NB4 (cell line): ENCODE data around the gene ATP2A3.
A peak's percentile ranks its signal among the peaks of the same experiment; 100 is the strongest.

Experiments
- DNase-seq: peaks from one replicate; pipeline ENCODE4 v3.0.0; 2010; ENCODE audit warnings: low read depth
- H3K4me3 ChIP-seq: one replicate; pipeline ENCODE4 v1.5.1; 2011; ENCODE audit warnings: mild to moderate bottlenecking, low read depth, low read length, moderate library complexity
- MYC ChIP-seq: IDR thresholded peaks from 2 replicates; pipeline ENCODE4 v1.6.1; 2011; ENCODE audit warnings: low read depth, low read length
- POLR2A ChIP-seq: IDR thresholded peaks from 2 replicates; pipeline ENCODE4 v1.6.1; 2011; ENCODE audit warnings: mild to moderate bottlenecking; ENCODE audit not compliant: insufficient read length; ENCODE audit errors: extremely low read depth
- TF ChIP-seq, protein P1 (sequence below): IDR thresholded peaks from 2 replicates; pipeline ENCODE4 v1.6.1; 2011; ENCODE audit warnings: low read depth, low read length
- TF ChIP-seq, protein P2 (sequence below): IDR thresholded peaks from one replicate; pipeline ENCODE4 v1.5.1; 2012; ENCODE audit warnings: low read depth, low read length

ATP2A3 gene

DNA sequence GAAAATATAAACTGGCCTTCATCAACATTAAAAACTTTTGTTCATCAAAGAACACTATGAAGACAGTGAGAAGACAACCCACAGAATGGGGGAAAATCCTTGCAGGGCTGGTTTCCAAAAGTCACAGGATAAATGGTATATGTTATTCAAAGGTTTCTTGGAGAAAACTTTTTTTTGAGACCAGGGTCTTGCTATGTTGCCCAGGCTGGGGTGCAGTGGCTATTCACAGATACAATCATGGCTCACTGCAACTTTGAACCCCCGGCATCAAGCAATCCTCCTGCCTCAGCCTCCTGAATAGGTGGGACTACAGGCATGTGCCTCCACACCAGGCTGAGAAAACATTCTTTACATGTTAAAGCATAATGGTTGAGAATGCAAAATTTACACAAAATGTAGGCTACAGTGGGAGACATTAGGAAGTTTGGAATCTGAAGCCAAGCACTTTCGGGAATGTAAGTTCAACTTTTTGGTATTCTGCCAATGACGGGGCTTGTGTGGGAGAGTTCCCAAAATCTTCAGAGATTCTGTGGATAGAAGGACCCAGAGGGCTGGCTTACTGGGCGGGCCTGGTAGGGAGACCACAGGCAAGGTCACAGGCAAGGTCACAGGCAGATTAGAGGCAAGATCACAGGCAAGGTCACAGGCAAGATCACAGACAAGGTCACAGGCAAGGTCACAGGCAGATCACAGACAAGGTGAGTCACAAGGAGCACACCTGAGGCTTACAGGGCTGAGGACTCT, 24.2 kb upstream of the ATP2A3 start:
- no peak overlapping the region for H3K4me3 ChIP-seq
- TF ChIP-seq POLR2A (no peak), MYC (no peak)
- TF ChIP-seq, protein P1, sequence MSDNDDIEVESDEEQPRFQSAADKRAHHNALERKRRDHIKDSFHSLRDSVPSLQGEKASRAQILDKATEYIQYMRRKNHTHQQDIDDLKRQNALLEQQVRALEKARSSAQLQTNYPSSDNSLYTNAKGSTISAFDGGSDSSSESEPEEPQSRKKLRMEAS, result no peak
- TF ChIP-seq, protein P2, sequence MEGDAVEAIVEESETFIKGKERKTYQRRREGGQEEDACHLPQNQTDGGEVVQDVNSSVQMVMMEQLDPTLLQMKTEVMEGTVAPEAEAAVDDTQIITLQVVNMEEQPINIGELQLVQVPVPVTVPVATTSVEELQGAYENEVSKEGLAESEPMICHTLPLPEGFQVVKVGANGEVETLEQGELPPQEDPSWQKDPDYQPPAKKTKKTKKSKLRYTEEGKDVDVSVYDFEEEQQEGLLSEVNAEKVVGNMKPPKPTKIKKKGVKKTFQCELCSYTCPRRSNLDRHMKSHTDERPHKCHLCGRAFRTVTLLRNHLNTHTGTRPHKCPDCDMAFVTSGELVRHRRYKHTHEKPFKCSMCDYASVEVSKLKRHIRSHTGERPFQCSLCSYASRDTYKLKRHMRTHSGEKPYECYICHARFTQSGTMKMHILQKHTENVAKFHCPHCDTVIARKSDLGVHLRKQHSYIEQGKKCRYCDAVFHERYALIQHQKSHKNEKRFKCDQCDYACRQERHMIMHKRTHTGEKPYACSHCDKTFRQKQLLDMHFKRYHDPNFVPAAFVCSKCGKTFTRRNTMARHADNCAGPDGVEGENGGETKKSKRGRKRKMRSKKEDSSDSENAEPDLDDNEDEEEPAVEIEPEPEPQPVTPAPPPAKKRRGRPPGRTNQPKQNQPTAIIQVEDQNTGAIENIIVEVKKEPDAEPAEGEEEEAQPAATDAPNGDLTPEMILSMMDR, result no peak
- DNase-seq, result no peak

DNA sequence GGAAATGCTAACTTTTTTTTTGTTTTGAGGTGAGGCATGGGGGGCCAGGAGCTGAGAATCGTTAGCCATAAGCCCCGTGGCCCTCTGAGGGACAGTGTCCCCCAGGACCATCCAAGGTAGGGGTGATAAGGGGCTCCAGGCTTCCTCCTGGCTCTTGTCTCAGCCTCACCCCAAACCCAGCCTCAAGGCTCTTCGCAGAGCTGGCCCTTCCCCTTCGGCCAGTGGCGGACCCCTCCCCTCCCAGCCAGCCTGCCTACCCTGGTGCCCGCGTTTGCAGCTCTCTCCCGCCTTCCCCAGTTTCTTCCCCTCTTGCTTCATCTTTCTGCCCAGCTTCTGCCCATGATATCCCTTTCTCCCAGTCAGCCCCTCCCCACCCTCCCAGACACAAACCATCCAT, 22.7 kb upstream of the ATP2A3 start:
- DNase-seq, result no peak
- TF ChIP-seq, protein P1, result no peak
- no peak for TF ChIP-seq MYC
- H3K4me3 ChIP-seq, result no peak overlapping the region

DNA sequence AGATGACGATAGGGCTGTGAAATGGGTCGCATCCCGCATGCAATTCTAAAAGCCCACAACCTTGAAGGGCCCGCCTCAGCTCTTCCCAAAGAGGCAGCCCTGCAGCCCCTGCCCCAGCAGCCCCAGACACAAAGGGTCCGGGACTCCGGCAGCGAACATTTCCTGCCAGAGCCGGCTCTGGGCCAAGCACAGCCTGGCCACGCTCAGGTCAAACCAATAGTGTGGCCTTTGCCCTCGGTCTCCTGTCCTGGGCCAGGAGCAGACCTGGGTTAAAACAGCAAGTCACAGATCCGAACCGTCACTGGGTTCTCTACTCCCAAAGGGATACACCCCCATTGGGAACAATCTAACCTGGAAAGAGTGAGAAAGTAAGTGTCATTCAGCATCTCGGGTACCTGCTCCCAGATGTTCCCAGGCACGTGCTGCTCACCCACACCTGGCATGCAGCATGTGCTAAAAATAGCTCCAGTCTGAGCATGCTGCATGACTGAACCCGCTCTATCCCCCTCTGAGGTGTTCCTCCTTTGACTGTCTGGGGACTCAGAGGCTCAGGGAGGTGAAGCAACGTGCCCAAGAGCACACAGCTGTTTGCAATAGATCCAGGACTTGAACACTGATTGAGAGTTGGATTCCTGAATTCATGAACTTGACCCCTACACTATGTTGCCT, 22.2 kb upstream of the ATP2A3 start:
- TF ChIP-seq, protein P1, result no peak
- TF ChIP-seq MYC, result no peak
- TF ChIP-seq POLR2A, result no peak
- TF ChIP-seq, protein P2, result no peak
- no peak overlapping the region for H3K4me3 ChIP-seq
- no peak for DNase-seq

DNA sequence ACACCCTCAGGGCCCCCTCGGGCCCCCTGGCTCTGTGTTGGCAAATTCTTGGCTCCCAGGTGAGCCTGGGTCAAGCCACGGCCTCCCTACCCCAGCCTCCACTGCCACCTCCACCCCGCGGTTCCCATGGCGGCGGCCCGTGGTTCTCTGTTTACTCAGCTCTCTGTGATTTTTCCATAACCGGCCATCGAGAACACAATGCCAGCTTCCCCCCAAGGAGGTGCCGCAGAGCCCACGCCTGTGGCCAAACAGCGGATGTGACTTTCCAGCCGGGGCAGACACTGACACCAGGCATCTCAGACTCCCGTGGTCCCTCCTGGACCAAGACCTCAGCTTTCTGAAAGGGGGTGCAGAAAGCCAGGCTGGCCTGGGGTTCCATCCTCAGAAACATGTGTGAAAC, 21.6 kb upstream of the ATP2A3 start:
- TF ChIP-seq MYC (no peak), POLR2A (no peak)
- TF ChIP-seq, protein P2, result no peak
- TF ChIP-seq, protein P1, result no peak
- DNase-seq, result no peak
- no peak overlapping the region for H3K4me3 ChIP-seq

DNA sequence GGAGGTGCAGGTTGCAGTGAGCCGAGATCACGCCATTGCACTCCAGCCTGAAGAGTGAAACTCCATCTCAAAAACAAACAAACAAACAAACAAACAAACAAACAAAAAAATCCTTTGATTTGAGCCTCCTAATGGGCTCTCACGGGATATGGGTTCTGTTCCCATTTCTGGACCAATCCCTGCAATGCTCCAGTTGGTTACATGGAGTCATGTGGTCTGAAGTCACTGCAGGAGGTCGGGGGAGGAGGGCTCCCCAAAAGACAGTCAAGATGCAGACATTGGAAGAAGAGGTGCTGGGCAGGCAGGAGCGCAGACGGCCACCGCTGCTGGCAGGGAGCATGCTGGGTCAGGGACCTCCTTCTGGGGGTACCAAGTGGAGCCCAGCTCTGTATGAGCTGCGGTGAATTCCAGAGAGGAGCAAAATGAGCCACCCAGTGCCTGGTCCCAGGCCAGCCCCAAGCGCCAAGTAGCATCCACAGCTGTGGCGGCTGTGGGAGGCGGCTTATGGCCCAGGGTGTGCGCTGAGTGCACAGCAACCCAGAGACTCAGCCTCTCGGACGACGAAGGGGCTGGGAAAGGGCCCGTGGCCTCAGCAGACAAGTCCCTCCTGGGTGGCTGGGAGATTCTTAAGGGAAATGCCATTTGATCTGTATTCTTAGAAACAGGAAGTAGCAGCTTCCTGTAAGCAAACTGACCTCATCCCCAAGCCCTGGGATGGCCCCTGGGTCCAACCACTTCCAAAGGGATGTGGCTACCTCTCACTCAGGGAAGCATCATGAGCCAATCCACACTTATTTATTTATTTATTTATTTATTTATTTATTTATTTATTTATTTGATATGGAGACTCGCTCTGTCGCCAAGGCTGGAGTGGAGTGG, 19.6 kb upstream of the ATP2A3 start:
- H3K4me3 ChIP-seq, result no peak overlapping the region
- DNase-seq, result peak; percentile 77
- TF ChIP-seq, protein P2, result no peak
- TF ChIP-seq POLR2A (no peak), MYC (no peak)
- TF ChIP-seq, protein P1, result no peak

DNA sequence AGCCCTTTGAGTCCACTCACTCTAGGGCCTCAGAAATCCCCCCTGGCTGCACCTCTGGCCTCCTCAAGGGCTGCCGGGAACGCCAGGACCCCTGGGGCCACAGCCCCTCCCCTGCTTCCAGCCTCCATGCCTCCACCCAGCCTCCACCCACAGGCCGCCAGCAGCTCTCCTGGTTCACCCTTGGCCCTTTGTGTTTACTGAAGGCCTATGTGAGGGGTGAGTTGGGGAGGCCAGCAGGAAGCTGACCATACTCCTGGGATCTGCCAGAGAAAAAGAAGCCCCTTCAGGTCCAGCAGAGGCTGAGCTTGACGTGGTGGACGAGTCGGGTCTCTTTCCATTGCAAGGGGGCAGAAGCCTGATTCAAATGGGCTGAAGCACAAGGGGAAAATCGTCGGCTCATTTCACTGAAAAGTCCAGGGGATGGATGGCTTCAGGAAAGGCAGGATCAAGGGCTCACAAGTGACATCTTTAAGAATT, 18.3 kb upstream of the ATP2A3 start:
- H3K4me3 ChIP-seq, result no peak overlapping the region
- no peak for DNase-seq
- no peak for TF ChIP-seq MYC
- TF ChIP-seq POLR2A, result no peak
- TF ChIP-seq, protein P1, result no peak
- TF ChIP-seq, protein P2, result no peak
